RPMI7951 (cell line): ENCODE measurements around the gene NTM. TPM values are rescaled to one million over a fixed set of nuclear protein-coding genes. Genes with fewer than 3 reads are reported as not detected.

Source experiments
- DNase-seq: peaks from one replicate; pipeline ENCODE4 v3.0.0-alpha.2; 2012; ENCODE audit warnings: low read depth
- total RNA-seq: library from RNA; depleted of rRNA; stranded (reverse); fragments of >200 nt; shearing (Covaris generic); gene quantifications from 2 replicates; pipeline ENCODE4 v1.2.3, GENCODE V29; 2014

NTM gene
- total RNA-seq, 1 experiment from 2014 or later = 47.8 TPM

- DNase-seq = no peak
Measured at GRCh38 chr11:131642756-131643531, 272.5 kb downstream of the NTM start.

GRCh38 chr11:131644204-131644795 lies 273.9 kb downstream of the NTM start:
- no peak for DNase-seq

GRCh38 chr11:131645237-131645636 lies 274.8 kb downstream of the NTM start:
- DNase-seq = no peak

GRCh38 chr11:131649856-131650255 lies 279.4 kb downstream of the NTM start:
- DNase-seq = no peak

- peak; percentile 66 for DNase-seq
Measured at GRCh38 chr11:131652231-131652630, 281.8 kb downstream of the NTM start.

GRCh38 chr11:131653260-131653659 lies 282.8 kb downstream of the NTM start:
- DNase-seq = no peak

- DNase-seq = no peak
Measured at GRCh38 chr11:131654849-131655248, 284.4 kb downstream of the NTM start.

GRCh38 chr11:131656179-131656838 lies 285.9 kb downstream of the NTM start:
- no peak for DNase-seq

- DNase-seq = no peak
Measured at GRCh38 chr11:131656839-131657211, 286.4 kb downstream of the NTM start.

- DNase-seq = peak; percentile 44
Measured at GRCh38 chr11:131658414-131658813, 288.0 kb downstream of the NTM start.

GRCh38 chr11:131658952-131659351 lies 288.5 kb downstream of the NTM start:
- DNase-seq = peak; percentile 57

GRCh38 chr11:131659931-131660330 lies 289.5 kb downstream of the NTM start:
- DNase-seq = no peak

- peak; percentile 42 for DNase-seq
Measured at GRCh38 chr11:131661132-131661531, 290.7 kb downstream of the NTM start.

- no peak for DNase-seq
Measured at GRCh38 chr11:131662317-131662972, 292.0 kb downstream of the NTM start.

GRCh38 chr11:131662993-131663392 lies 292.6 kb downstream of the NTM start:
- no peak for DNase-seq

GRCh38 chr11:131663405-131664200 lies 293.2 kb downstream of the NTM start:
- DNase-seq = no peak

- DNase-seq = no peak
Measured at GRCh38 chr11:131664293-131664692, 293.9 kb downstream of the NTM start.

GRCh38 chr11:131664816-131665215 lies 294.4 kb downstream of the NTM start:
- no peak for DNase-seq

- DNase-seq = no peak
Measured at GRCh38 chr11:131665344-131665968, 295.0 kb downstream of the NTM start.

GRCh38 chr11:131666006-131666405 lies 295.6 kb downstream of the NTM start:
- peak; percentile 63 for DNase-seq

- peak; percentile 67 for DNase-seq
Measured at GRCh38 chr11:131666617-131667016, 296.2 kb downstream of the NTM start.
